GM21515 (cell line): Measurements from ENCODE around the gene KRT12.

Experiments
- ATAC-seq: cut with Tn5 transposase; IDR thresholded peaks from one replicate; pipeline ENCODE4 v1.9.1; 2021; ENCODE audit not compliant: unreplicated experiment

The KRT12 gene

DNA sequence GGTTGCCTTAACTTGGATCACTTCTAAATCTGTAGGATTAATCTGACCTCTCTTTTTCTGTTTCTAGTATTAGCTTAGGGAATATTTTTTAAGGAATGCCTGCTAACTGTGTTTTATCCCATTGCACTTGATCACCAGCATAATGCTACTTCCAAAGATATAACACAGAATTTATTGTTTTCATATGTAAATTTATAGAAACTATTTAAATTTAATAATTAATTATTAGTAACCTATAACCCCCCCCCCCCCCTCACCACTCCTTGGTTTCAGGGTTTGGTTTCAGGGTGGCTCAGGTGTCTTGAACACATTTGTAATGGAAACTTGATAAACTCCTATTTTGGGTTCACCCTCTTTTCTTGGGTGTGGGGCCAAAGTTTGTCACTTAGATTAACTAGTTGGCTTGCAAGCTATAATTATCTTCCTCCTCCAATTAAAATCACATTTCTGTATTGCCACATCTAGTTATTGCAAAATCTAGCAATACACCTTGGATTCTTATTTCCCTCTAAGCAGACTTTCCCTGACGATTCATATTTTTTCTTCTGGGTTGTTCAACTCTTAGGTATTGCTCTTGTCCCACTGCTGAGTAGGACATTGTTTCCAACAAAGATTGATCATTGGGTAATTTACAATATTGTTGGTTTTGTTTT is 18.3 kb downstream of the KRT12 start:
- no peak for ATAC-seq

DNA sequence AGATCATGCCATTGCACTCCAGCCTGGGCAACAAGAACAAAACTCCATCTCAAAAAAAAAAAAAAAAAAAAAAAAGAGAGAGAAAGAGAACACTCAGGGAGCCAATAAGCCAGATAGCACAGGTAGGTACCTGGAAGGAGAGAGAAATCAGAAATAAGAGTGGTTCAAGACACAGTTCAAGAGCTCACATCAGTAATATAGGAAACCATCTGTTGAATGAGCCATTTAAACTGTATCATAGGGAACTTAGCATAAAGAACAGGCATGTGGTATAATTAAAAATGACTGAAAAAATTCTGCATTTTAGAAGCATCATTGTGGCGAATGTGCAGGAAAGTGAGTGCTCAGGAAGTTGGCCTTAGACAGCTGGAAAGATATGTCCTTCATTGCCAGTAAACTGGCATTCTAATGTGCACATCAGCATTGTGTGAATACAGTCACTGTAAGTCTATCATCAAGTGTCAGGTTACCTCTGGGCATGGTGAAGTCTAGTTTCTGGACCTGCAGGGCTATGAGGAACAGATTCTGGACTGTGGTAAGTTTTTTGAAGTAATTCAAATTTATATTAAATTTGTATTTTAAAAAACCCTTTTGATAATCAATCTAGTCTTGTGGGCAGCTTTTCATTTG is 20.4 kb downstream of the KRT12 start:
- ATAC-seq, result no peak

DNA sequence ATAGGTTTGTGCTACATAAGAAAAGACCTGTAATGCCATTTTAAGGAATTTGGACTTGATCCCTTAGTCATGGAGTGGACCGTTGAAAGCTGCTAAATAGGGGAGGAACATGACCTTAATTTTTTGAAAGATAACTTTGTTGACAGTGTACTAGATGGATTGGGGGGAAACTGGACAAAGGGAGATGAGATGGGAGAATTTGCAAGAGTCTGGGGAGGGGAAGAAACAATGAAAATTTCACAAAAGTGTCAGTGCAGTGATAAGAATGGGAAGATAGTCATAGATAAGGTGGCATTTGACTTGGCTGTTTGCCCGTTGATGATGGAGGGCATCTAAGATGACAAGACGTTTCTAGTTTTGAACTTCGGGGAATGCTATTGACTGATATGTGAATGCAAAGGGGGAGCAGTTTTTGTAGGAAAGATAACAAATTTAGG is 22.3 kb downstream of the KRT12 start:
- ATAC-seq, result no peak

DNA sequence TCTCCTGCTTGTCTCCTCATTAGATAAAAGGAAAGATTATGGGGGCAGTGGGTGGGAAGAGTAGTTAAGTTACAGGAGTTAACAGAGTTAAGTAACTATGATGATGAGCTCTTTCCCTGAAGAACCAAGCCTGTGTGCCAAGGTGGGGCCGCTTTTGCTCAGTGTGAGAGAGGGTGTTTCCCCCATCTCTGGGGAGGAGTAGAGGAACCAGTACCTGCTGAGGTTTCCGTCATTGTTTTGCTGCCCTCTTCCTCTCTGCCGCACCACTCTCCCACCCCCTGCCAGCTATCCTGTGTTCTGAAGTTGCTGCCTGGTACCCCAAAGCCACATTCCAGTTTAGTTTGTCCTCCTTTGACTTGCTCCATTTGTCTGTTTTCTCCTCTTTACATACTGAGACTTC is 23.8 kb downstream of the KRT12 start:
- no peak for ATAC-seq

DNA sequence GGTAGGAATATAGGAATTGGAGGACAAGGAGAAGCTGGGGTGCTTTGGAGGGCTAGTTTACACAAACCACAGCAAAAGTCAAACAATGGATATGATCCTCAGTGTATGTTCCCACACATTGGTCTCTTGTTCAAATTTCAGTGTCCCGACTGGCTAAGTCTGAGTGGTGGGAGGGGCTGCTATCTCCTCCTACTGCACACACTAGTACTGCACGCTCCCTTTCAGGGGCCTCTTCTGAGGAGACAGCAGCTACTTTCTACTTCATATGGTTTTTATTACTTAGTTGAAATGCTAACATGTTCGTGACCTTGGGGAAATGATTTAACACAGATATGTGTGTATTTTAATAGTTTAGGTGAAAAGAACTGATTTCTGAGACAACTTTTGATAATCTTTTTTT is 25.8 kb downstream of the KRT12 start:
- no peak for ATAC-seq

DNA sequence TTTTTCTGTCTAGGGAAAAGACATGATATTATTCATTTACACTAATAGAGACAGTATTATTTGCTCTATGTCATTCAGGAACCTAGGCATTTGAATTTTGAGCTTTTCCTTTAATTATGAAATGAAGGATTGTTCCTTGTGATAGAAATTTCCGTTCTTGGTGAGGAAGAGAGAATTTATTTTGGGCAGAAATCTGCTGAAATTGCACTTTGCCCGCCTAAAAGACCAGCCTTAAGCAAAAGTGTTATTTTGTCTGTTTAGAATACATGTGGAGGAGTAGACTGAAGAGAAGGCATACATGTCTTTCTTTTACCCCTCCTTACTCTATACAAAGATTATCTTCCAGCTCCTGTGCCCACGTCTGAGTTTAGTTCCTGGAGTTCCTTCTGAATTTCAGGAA is 27.8 kb downstream of the KRT12 start:
- no peak for ATAC-seq

DNA sequence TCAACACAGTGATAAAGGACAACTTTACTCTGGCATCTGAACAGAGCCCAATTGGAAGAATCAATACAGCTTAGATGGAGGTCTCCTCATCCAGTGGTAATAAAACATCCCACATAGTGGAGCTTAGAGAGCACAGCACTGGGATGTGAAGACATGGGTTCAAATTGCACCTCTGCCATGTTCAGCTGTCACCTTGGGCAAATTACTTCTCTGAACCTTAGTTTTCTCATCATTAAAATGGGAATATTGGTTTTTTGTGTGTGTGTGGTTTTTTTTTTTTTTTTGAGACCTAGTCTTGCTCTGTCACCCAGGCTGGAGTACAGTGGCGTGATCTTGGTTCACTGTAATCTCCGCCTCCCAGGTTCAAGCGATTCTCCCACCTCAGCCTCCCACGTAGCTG is 31.0 kb downstream of the KRT12 start:
- ATAC-seq, result no peak

DNA sequence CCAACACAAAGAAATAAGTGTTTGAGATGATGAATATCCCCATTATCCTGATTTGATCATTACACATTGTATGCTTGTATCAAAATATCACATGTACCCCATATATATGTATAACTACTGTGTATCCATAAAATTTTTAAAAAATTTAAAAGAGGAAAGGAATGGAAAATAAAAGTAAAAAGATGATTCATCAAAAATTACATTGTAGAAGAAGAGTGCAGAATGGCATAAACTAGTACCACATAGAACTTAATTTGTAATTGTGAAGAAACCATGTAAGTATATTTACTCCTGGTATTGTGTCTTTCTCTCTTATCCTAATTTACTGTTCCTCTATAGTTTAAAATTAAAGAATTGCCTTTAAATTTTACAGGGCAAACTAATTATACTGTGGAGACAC is 33.1 kb downstream of the KRT12 start:
- ATAC-seq, result no peak

DNA sequence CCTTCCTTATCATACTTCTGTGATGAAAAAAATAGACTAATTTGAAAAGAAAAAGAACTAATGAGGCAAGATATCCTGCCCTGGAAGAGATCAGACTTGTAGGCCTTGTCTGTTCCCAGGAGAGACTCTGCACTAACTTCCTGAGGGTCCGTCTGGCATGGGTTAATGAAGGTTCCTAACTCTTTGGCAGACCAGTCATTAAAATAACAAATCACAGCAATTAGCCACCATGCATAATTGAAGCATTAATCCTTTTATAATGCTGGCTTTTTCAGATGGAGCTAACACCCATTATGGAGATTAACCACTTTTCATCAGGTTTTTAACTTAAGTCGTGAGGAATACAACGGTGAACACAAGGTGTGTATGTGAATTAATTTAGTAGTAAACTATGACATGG is 34.2 kb downstream of the KRT12 start:
- ATAC-seq, result no peak

DNA sequence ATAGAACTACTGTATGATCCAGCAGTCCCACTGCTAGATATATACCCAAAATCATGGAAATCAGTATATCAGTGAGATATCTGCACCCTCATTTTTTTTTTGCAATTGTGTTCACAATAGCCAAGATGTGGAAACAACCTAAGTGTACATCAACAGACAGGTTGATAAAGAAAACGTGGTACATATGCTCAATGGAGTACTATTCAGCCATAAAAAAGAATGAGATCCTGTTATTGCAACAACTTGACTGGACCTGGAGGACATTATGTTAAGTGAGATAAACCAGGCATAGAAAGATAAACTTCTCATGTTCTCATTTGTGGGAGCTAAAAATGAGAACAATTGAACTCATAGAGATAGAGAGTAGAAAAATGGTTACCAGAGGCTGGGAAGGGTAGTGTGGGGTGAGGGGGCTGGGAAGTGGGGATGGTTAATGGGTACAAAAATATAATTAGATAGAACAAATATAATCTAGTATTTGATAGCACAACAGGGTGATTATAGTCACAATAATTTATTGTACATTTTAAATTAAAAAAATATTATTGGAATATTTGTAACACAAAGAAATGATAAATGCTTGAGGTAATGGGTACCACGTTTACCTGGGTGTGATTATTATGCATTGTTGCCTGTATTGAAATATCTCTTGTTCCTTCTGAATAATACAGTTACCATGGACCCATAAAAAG is 36.8 kb downstream of the KRT12 start:
- ATAC-seq, result no peak

DNA sequence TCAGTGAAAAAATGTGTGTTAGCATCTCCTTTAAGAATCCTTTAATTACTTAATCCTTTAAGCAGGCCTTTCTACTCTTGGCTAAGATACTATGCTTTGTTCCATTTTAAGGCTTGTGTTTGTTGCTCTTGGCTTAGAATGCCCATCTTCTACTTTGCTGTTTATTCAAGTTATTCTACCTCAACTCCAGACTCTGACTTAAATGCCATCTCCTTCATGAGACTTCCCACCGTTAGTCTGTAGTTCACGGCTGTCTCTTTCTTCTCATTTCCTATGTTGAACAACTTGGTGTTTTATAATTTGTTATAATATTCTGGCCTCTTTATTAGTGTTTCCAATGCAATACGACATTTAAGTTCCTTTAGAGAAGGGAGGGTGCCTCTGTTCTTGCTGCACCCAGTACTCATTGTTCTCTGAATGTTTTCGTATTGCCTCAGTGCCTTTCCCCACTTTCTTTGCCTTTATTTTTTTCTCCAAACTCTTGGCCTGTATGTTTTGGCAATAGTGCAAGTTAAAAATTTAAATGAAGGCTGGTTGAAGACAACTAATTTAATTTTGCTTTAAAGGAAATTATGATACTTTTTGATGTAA is 38.5 kb downstream of the KRT12 start:
- no peak for ATAC-seq

DNA sequence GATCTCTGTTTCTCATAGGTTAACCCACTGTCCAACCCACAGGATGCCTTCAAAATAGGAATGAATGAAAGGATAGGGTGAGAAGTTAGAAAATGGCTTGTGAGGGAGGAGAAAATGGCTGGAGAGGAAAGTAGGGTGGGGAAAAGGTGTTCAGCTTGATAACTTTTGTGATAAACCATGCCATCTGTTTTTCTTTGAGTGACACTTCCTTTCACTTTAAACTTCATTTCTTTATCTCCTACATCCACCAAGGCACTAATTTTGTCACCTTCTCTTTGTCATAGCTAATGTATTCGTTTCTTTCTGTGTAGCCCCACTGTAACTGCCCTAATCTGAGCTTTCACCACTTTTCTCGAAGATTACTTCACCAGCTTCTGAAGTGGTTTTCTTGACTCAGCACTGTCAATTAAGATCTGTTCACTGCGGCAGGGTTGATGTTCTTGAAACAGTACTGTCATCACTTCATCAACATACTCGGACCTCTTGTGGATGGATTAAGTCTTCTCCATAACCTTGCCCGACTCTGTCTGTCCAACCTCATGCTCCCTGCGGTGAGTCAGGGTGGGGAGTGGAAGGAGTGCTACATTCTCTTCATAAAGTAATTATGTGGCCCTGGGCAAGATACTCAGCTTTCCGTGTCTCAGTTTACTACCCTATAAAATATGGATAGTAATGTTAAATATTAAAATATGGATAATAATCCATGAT is 39.1 kb downstream of the KRT12 start:
- ATAC-seq, result no peak

DNA sequence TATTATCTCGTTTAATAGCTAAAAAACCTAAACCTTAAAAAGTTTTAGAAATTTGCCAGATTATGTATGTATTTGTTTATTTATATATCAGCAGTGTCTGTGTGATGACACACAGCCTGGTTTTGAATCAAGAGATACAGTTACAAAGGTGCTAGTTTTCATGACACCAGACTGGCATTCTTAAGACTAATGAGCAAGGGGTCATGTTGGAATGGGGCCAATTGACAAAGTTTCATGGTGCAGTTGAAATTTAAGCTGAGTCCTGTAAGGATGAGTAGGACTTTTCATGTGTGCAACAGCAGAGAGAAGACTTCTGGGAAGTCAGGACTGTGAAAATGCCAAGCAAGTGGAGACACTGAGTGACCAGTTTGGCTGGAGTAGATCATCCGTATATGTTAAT is 41.4 kb downstream of the KRT12 start:
- ATAC-seq, result no peak

DNA sequence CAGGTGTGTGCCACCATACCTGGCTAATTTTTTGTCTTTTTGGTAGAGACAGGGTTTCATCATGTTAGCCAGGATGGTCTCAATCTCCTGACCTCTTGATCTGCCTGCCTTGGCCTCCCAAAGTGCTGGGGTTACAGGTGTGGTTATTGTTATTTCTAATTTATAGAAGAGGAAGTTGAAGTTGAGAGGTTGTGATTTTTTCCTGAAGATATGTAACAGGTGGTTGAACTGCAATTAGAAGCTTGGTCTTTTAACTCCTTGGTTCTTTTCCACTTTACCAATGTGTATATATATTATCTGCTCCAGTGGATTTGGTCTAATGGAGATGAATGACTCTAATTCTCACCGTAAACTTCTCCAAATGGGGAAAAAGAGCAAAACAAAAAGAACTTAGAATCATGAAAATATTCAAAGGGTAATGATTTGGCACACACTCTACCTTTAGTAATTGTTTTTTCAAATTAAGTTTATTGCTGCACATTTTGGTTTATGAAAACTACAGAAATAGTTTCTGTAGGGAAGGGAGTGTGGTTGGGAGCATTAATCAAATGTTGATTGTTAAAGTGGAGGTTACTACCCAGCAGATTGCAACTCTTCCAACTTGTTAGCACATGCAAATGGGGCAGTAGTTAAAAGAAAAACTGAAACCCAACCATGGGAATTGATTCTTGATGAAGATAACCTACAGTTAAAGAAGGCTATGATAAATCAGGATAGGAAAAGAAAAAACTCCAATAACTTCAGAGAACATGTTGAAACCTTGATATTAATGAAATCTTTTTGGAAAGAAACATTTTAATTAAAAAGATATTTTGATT is 42.8 kb downstream of the KRT12 start:
- ATAC-seq, result no peak

DNA sequence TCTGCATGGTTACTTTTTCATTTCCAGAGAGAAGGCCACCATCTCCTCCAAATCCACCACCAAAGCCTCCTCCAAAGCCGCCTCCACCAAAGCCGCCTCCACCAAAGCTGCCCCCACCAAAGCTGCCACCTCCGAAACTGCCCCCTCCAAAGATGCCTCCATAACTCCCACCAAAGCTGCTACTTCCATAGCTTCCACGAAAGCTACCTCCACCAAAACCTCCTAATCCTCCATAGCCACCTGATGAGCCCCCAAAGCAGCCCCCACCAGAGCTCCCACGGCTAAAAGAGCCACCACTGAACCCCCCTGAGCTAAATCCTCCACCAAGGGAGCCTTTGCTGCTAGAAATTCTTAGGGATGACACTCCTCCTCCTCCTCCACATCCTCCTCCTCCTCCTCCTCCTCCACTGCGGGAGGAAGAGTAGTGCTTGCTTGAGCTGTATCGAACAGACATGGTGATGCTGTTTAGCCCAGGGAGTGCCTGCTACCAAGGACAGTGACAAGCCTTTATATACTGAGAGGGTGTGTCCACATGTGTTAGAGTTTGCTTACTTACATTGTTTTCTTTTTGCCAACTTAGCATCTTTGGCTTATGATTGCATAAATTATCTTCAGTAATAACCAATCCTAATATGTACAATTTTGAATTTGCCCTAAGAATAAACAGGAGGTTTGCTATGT is 44.8 kb downstream of the KRT12 start, which contains the start of gene KRT10:
Gene KRT10, minus strand, starts transcription at position 483 of the 681 bp plus-strand sequence. Its CDS starts 29 bp downstream, at position 454.
- no peak for ATAC-seq

DNA sequence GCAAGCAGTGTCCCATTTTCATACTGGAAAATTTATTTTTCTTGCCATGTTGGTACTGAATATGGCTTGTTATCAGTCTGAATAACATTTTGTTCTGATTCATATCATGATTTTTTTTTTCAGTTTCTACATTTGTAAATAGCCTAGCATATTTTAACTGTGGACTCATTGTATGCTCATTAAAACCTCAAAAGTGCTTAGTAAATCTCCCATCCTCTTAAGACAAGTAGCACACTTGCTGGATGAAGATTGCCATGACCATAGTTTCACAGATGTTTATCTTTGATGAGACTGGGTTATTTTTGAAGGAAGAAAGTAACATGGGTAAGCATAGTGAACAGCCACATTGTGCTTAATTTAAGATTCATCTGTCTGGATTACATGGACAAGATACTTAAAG is 45.5 kb downstream of the KRT12 start:
- no peak for ATAC-seq

DNA sequence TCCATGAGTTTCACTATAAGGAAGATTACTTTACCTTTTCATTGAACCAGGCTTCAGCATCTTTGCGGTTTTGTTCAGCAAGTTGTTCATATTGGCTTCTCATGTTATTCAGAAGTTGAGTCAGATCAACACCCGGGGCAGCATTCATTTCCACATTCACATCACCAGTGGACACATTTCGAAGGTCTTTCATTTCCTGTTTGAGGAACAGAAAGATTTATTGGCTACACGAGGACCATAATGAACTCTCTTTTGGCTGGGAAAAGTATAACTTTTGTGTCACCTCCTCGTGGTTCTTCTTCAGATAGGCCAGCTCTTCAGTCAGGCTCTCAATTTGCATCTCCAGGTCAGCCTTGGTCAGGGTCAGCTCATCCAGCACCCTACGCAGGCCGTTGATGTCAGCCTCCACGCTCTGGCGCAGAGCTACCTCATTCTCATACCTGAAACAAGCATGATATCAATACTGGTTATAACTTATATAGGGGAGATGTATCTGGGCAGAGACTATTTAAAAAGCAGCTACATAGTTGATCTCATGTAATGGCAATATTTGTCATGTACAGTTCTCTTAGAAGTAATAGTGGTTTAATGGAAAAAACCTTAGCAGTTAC is 46.7 kb downstream of the KRT12 start:
- ATAC-seq, result no peak

DNA sequence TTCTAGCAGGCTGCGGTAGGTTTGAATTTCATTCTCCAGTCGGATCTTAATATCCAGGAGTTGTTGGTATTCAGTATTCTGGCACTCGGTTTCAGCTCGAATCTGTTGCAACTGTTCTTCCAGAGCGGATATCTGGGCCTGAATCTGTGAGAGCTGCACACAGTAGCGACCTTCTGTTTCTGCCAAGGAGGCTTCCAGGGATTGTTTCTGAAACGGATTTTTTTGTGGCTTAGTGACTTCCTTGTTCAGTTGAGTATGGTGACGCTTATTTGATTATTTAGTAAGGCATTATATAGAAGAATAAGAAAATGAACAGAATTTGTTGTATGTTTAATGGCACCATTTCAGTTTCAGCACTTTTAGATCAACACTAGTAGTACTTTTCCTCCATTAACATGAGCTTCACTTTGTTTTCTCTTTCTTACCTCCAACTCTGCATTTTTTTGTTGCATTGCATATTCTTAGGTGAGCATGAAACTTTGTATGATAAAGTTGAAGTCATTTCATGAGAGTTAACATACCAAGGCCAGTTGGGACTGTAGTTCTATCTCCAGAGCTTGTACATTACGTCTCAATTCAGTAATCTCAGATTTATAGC is 47.4 kb downstream of the KRT12 start:
- ATAC-seq, result no peak
